ENCODE data around the gene PMPCA.

PMPCA gene

DNA sequence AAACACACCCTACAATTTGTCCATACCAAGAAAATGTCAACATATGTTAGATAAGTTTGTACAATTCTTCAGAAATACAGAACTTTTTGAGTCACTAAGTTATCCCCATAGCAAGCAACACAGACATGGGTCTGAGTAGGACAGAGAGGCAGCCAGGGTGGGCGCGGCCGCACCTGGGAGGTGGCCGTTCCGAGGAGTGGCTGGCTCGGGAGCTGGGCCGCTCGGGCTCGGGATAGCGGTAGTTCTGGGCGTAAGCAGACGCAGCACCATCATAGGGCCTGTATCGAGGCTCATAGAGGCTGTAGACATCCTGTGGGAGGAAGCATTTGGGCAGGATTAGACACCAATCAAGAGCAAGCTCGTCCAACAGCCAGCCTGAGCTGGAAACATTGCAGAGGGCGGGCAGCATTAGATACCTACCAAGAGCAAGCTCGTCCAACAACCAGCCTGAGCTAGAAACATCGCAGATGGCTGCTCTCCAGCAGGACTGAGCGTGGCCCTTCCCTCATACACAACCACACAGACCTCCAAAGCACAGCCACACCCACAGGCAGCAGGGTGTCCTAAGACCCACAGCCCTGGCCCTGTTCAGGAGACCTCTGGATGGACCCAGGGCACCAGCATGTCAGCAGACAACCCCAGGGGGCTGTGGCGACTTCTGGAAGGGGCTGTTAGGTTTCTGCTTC is 61.5 kb downstream of the PMPCA start:
- in situ Hi-C loops (cut with HindIII; ENCODE audit: low pct_ligation_motif_present, low sequenced_read_pairs) = no loop called here

DNA sequence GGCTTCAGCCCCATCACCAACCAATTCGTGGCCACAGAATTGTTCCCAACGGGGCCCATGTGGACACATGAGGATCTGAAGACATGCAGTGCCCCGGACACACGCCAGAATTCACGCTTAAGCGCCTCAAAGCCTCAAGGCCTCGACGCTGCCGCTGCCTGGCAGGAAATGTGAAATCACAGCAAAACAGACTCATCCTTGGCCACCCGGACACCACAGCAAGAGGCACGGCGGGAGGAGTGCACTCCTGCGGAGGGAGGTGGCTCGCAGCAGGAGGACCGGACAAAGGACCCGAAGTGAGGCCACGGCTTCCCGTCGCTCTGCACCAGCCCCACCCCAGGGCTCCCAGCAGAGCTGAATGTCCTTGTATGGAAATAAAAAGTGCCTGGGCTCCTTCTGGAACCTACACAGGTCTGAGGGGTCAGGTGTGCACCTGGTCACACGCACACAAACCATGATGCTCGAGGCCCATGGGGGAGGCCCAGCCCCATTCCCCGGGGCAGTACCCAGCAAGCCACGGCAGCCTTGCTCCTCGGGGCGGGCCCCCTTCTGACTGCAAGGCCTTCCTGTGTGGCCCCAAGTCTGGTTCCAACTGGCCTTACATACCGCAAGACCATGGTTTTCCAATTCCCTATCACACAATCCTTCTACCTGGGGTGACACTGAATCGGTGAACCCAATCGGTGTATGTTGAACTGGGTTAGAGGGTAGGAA is 62.3 kb downstream of the PMPCA start:
- H3K4me3 ChIP-seq (ENCODE audit: low read depth, low read length) = no peak overlapping the region
- TF ChIP-seq, protein P1, sequence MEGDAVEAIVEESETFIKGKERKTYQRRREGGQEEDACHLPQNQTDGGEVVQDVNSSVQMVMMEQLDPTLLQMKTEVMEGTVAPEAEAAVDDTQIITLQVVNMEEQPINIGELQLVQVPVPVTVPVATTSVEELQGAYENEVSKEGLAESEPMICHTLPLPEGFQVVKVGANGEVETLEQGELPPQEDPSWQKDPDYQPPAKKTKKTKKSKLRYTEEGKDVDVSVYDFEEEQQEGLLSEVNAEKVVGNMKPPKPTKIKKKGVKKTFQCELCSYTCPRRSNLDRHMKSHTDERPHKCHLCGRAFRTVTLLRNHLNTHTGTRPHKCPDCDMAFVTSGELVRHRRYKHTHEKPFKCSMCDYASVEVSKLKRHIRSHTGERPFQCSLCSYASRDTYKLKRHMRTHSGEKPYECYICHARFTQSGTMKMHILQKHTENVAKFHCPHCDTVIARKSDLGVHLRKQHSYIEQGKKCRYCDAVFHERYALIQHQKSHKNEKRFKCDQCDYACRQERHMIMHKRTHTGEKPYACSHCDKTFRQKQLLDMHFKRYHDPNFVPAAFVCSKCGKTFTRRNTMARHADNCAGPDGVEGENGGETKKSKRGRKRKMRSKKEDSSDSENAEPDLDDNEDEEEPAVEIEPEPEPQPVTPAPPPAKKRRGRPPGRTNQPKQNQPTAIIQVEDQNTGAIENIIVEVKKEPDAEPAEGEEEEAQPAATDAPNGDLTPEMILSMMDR (IDR thresholded peaks at IDR 0.05; ENCODE audit: low read depth, low read length, missing control alignments) = no peak
- in situ Hi-C loops (cut with HindIII; ENCODE audit: low pct_ligation_motif_present, low sequenced_read_pairs) = no loop called here
- H3K36me3 ChIP-seq (replicated peaks) = peaks cover 92% of the 10 kb centered on the region
- H3K27ac ChIP-seq = no peak overlapping the region
- no peak for DNase-seq
- no peaks in the 10 kb centered on the region for H3K27me3 ChIP-seq (replicated peaks)

More for the DNA sequence above, 61.5 kb downstream of the PMPCA start:
- no peaks in the 10 kb centered on the region for H3K27me3 ChIP-seq (replicated peaks)
- H3K4me3 ChIP-seq (ENCODE audit: low read depth, low read length) = no peak overlapping the region
- TF ChIP-seq, protein P1 (IDR thresholded peaks at IDR 0.05; ENCODE audit: low read depth, low read length, missing control alignments) = no peak
- peaks cover 92% of the 10 kb centered on the region for H3K36me3 ChIP-seq (replicated peaks)
- no peak for DNase-seq
- H3K27ac ChIP-seq = no peak overlapping the region

DNA sequence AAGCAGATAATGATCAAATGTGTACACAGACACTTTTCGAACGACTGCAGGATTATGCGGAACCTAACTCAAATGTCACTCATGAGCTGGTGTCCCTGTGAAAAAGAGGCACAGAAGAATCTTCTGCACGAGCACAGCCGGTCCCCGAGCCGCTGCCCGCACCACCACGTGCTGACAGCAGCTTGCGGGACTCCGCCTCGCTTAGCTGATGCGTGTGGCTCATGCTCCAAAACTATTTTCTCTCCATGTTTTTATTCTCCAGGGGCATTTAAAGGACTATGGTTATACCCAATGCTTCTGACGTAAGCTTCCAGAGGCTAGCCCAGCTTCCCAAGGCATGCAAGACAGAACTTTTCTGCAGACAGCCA is 62.9 kb downstream of the PMPCA start:
- peaks cover 90% of the 10 kb centered on the region for H3K36me3 ChIP-seq (replicated peaks)
- no peak for DNase-seq
- in situ Hi-C loops (cut with HindIII; ENCODE audit: low pct_ligation_motif_present, low sequenced_read_pairs) = no loop called here
- H3K4me3 ChIP-seq (ENCODE audit: low read depth, low read length) = no peak overlapping the region
- no peak overlapping the region for H3K27ac ChIP-seq
- TF ChIP-seq, protein P1 (IDR thresholded peaks at IDR 0.05; ENCODE audit: low read depth, low read length, missing control alignments) = no peak
- no peaks in the 10 kb centered on the region for H3K27me3 ChIP-seq (replicated peaks)
